IPS-18a (cell line): ENCODE results near the gene OR10R2.

ENCODE experiments used
- H3K27ac ChIP-seq: one replicate; pipeline ENCODE4 v1.5.1; 2013; ENCODE audit warnings: low read length
- H3K27me3 ChIP-seq: one replicate; pipeline ENCODE4 v1.6.1; 2013; ENCODE audit warnings: mild to moderate bottlenecking, low read length; ENCODE audit not compliant: control insufficient read depth, insufficient read depth
- H3K36me3 ChIP-seq: one replicate; pipeline ENCODE4 v1.6.1; 2013; ENCODE audit warnings: low read depth, low read length; ENCODE audit not compliant: control insufficient read depth
- H3K4me1 ChIP-seq: one replicate; pipeline ENCODE4 v1.6.1; 2013; ENCODE audit warnings: low read depth, low read length; ENCODE audit not compliant: control insufficient read depth
- H3K4me3 ChIP-seq: one replicate; pipeline ENCODE4 v1.5.1; 2013; ENCODE audit warnings: low read length
- H3K9ac ChIP-seq: one replicate; pipeline ENCODE4 v1.6.1; 2013; ENCODE audit warnings: mild to moderate bottlenecking, low read length, moderate library complexity
- H3K9me3 ChIP-seq: one replicate; pipeline ENCODE4 v1.6.1; 2013; ENCODE audit warnings: low read depth, low read length; ENCODE audit not compliant: control insufficient read depth

Gene OR10R2

GRCh38 chr1:158493054-158493453 lies 21.0 kb downstream of the OR10R2 start:
- no peaks in the 10 kb centered on the region for H3K9me3 ChIP-seq
- H3K36me3 ChIP-seq: no peaks in the 10 kb centered on the region
- H3K9ac ChIP-seq: no peak overlapping the region

GRCh38 chr1:158494796-158495195 lies 22.8 kb downstream of the OR10R2 start:
- Histone ChIP-seq H3K4me1 (no peaks in the 10 kb centered on the region), H3K27ac (no peak overlapping the region), H3K27me3 (no peaks in the 10 kb centered on the region), H3K9me3 (no peaks in the 10 kb centered on the region), H3K9ac (no peak overlapping the region), H3K36me3 (no peaks in the 10 kb centered on the region), H3K4me3 (no peak overlapping the region)

More at GRCh38 chr1:158493054-158493453, 21.0 kb downstream of the OR10R2 start:
- H3K27ac ChIP-seq: no peak overlapping the region
- no peaks in the 10 kb centered on the region for H3K27me3 ChIP-seq
- no peak overlapping the region for H3K4me3 ChIP-seq
- no peaks in the 10 kb centered on the region for H3K4me1 ChIP-seq

DNA sequence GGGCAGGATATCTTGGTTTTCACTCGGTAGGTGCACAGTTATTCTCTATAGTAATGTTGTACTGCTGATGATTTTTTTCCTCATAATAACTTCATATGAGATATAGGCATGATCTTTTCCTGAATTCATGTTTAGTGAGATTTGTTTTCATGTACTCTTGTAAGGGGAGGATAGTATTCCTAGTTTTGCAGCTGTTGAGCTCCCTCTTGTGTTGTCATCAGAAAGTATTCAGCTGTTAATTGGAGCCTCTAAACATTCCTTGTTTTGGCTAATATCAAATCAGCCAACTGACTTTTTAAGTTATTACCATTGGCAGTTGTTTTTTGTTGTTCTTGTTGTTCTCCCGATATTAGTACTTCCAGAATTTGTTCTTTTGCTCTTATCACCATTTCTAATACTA lies 24.4 kb downstream of the OR10R2 start:
- Histone ChIP-seq H3K36me3 (no peaks in the 10 kb centered on the region), H3K4me1 (no peaks in the 10 kb centered on the region), H3K27ac (no peak overlapping the region), H3K9me3 (no peaks in the 10 kb centered on the region), H3K4me3 (no peak overlapping the region), H3K9ac (no peak overlapping the region), H3K27me3 (no peaks in the 10 kb centered on the region)

- Histone ChIP-seq H3K27me3 (no peaks in the 10 kb centered on the region), H3K4me3 (no peak overlapping the region), H3K9me3 (no peaks in the 10 kb centered on the region), H3K36me3 (no peaks in the 10 kb centered on the region), H3K27ac (no peak overlapping the region), H3K4me1 (no peaks in the 10 kb centered on the region), H3K9ac (no peak overlapping the region)
Measured at GRCh38 chr1:158506369-158506987, 34.5 kb downstream of the OR10R2 start.

DNA sequence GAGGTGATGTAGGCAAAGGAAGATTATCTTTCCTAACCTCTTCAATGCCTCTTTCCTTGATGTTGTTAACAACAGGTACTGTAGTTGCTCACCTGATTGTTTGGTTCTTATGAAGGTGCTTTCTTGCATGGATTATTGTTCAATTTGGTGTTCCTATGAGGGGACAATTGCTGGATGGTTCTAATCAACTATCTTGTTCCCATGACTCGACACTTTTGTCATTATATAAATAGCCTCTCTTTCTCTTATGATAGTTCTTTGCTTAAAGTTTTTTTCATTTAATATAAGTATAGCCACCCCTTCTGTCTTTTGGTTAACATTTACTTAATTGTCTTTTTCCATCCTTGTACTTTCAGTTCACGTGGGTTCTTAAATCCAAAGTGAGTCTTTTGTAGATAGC lies 35.5 kb downstream of the OR10R2 start:
- H3K36me3 ChIP-seq: no peaks in the 10 kb centered on the region

DNA sequence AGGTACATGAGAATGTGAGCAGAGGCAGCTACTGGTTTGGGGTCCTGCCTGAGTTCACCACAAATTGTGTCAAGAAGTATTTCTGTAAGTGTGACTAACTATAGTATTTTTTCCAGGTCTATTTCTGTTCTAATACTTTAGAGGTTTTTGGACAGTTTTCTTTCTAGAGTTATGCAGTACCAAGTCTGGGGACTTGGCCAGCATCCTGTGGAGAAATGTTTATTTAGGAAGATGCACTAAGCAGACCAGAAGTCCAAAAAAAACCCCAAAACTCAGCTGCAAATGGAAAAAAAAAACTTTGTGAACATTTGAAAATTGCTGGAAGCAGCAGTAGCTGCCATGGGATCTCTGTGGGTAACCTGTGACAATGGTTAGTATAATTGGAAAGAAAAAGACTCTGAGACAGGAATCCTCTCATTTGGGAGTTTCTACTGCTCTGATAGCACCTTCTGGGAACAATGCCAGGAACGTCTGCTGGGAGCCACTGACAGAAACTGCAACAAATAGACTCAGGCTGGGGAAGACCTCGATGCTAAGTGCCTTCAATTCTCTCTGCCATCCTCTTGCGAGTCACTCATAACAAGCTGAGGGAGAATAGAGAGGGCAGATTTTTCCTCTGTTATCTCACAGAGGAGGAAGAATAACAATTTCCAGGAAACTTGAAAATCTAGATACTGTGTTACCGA lies 37.6 kb downstream of the OR10R2 start:
- no peak overlapping the region for H3K4me3 ChIP-seq
- H3K27me3 ChIP-seq: no peaks in the 10 kb centered on the region

More for the DNA sequence above, 35.5 kb downstream of the OR10R2 start:
- H3K9ac ChIP-seq: no peak overlapping the region
- no peaks in the 10 kb centered on the region for H3K4me1 ChIP-seq
- H3K9me3 ChIP-seq: no peaks in the 10 kb centered on the region
- H3K27me3 ChIP-seq: no peaks in the 10 kb centered on the region
- H3K4me3 ChIP-seq: no peak overlapping the region
- H3K27ac ChIP-seq: no peak overlapping the region

GRCh38 chr1:158516966-158517365 lies 44.9 kb downstream of the OR10R2 start:
- no peaks in the 10 kb centered on the region for H3K27me3 ChIP-seq
- no peaks in the 10 kb centered on the region for H3K9me3 ChIP-seq
- no peak overlapping the region for H3K4me3 ChIP-seq
- H3K27ac ChIP-seq: no peak overlapping the region
- no peaks in the 10 kb centered on the region for H3K36me3 ChIP-seq
- H3K9ac ChIP-seq: no peak overlapping the region
- peaks cover 6% of the 10 kb centered on the region for H3K4me1 ChIP-seq

More for the DNA sequence above, 37.6 kb downstream of the OR10R2 start:
- H3K36me3 ChIP-seq: no peaks in the 10 kb centered on the region
- H3K9me3 ChIP-seq: no peaks in the 10 kb centered on the region
- no peaks in the 10 kb centered on the region for H3K4me1 ChIP-seq
- no peak overlapping the region for H3K27ac ChIP-seq
- no peak overlapping the region for H3K9ac ChIP-seq

DNA sequence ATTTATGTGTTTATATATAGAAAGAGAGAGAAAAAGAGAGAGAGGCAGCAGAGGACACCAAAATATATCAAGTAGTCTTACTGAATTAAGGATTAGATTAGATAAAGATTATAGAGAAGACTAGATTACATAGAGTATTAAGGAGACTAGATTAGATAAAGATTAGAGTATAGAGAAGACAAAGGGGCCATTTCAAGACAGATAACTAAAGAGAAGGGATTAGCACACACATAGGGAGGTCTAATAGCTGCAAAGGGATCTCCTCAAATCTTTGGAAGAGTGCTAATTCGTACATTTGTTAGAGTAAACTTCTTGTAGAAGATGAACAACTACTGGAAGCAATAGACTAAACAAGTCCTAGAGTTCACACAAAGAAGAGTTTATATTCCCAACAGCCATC lies 48.0 kb downstream of the OR10R2 start:
- Histone ChIP-seq H3K27ac (no peak overlapping the region), H3K4me1 (peaks cover 7% of the 10 kb centered on the region), H3K27me3 (no peaks in the 10 kb centered on the region), H3K36me3 (no peaks in the 10 kb centered on the region), H3K4me3 (no peak overlapping the region), H3K9me3 (no peaks in the 10 kb centered on the region), H3K9ac (no peak overlapping the region)

DNA sequence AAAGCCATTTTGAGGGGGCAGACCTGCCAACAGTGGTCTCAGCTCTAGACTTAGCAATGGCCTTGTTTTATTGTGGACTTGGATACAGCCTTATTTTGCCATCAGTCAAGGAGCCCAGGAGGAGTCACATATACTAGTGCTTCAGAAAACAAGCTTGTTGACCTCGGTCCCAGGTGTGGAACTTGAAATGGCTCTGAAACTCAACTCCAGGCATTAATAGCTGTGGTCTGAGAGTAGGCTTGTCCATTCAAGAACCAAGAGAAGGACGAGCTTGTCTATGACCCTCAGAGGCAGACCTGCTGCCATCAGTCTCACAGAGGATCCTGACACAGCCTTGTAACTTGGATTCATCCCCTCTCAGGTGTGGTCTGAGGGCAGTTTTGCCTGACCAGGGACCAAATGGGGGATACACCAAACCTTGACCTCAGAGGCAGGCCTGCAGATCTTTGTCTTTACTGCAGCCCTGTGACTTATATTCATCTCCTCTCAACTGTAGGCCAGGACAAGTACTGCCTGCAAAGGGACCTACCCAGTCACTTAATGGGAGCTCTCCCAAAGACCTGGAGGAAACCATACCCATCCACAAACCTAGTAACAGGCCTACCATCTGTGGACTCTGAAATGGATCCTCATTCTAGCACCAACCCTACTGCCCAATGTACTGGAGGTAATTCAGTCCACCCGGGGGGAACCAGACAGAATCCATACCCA lies 49.1 kb downstream of the OR10R2 start:
- Histone ChIP-seq H3K27me3 (no peaks in the 10 kb centered on the region), H3K36me3 (no peaks in the 10 kb centered on the region), H3K4me1 (peaks cover 7% of the 10 kb centered on the region), H3K9ac (no peak overlapping the region), H3K27ac (no peak overlapping the region), H3K9me3 (no peaks in the 10 kb centered on the region), H3K4me3 (no peak overlapping the region)

DNA sequence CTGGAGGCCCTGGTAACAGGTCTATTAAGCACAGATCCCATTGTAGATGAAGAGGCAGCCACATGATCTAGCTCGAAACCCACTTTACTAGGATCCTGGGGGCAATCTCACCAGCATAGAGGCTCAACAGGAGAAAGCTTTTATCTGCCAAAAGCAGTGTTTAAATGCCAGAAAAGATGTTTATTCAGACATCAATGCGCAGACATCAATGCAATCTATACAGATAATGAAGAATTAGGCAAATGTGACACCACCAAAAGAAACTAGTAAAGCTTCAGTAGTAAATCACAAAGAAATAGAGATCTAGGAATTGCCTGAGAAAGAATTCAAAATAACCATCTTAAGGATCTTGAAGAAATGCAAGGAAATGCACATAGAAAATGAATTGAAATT lies 49.6 kb downstream of the OR10R2 start:
- H3K9ac ChIP-seq: no peak overlapping the region
- H3K4me3 ChIP-seq: no peak overlapping the region
- H3K27me3 ChIP-seq: no peaks in the 10 kb centered on the region
- H3K36me3 ChIP-seq: no peaks in the 10 kb centered on the region
- H3K9me3 ChIP-seq: no peaks in the 10 kb centered on the region
- H3K4me1 ChIP-seq: peaks cover 7% of the 10 kb centered on the region
- no peak overlapping the region for H3K27ac ChIP-seq

DNA sequence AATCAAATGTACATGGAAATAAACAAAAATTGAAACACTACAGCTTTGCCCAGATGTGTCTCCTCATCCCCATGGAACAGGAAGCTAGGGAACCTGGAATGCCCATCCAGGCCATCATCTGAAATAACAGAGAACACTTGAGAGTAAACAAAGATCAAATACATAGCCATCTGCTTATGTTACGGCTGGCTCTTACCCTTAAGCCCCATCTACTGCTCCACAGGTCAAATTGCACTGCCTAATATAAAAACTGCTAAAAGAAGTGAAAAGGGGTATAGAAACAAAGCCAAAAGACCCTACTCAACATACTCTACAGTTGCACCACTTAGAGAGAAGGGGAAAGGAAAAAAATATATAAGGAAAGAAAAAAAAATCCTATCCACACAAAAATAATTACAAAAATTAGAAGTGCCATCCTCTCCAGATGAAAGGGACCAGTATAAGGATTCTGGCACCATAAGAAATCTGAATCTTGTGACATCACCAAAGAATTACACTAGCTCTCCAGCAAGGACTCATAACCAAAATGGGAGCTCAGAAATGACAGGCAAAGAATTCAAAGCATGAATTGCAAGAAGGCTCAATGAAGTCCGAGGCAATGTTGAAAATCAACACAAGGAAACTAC lies 55.3 kb downstream of the OR10R2 start:
- no peak overlapping the region for H3K4me3 ChIP-seq
- no peaks in the 10 kb centered on the region for H3K9me3 ChIP-seq
- peaks cover 7% of the 10 kb centered on the region for H3K4me1 ChIP-seq
- H3K27ac ChIP-seq: no peak overlapping the region
- H3K36me3 ChIP-seq: no peaks in the 10 kb centered on the region
- no peak overlapping the region for H3K9ac ChIP-seq
- H3K27me3 ChIP-seq: no peaks in the 10 kb centered on the region
